WERI-Rb-1 (cell line): ENCODE results near the gene MCM9.
"Not testable (repeated sequence)": the region's sequence is repeated elsewhere in the genome, so short reads cannot be mapped to it uniquely, and the experiment has no call there.

Source experiments
- DNase-seq: peaks from one replicate; pipeline ENCODE4 v3.0.0-alpha.2; 2020
- H3K27ac ChIP-seq: fragments of 250-450 bp; sonication (Bioruptor Pico); 2 replicates; pipeline ENCODE4 v1.5.1; 2020; ENCODE audit warnings: mild to moderate bottlenecking, moderate library complexity
- H3K27me3 ChIP-seq: fragments of 250-450 bp; sonication (Bioruptor Pico); 2 replicates; pipeline ENCODE4 v1.5.1; 2021; ENCODE audit warnings: mild to moderate bottlenecking, low read depth, moderate library complexity; ENCODE audit not compliant: insufficient read depth, severe bottlenecking
- H3K36me3 ChIP-seq: fragments of 250-450 bp; sonication (Bioruptor Pico); 2 replicates; pipeline ENCODE4 v1.5.1; 2020; ENCODE audit warnings: mild to moderate bottlenecking, moderate library complexity
- H3K4me3 ChIP-seq: 2 replicates; pipeline ENCODE4 v1.5.1; 2011; ENCODE audit warnings: low read depth, mild to moderate bottlenecking, control low read depth, low read length
- H3K9me3 ChIP-seq: fragments of 250-450 bp; sonication (Bioruptor Pico); 2 replicates; pipeline ENCODE4 v1.5.1; 2021; ENCODE audit warnings: mild to moderate bottlenecking, moderate library complexity; ENCODE audit not compliant: severe bottlenecking
- TF ChIP-seq, protein P1 (sequence below): IDR thresholded peaks from 2 replicates; pipeline ENCODE4 v1.5.1; 2011; ENCODE audit warnings: low read depth, mild to moderate bottlenecking, control low read depth, inconsistent platforms, low read length

Gene MCM9

DNA sequence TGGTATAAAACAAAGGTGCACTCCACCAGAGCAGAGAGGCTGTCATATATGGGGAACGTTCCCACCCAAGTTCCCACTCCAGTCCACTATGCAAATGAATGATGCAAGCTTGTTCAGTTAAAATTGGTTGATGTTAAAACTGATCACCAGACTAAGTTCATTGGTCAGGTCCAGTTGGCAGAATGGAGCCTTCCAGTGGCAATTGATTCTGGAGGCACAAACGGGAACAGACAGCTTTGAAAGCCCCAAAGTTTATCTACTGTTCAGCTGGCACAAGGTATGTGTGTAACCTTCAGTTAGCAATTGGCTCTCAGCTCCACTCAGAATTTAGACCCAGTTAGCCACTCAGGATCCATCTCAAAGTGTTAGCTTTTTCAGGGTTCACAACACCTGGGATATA is 164.1 kb downstream of the MCM9 start:
- DNase-seq, result no peak

DNA sequence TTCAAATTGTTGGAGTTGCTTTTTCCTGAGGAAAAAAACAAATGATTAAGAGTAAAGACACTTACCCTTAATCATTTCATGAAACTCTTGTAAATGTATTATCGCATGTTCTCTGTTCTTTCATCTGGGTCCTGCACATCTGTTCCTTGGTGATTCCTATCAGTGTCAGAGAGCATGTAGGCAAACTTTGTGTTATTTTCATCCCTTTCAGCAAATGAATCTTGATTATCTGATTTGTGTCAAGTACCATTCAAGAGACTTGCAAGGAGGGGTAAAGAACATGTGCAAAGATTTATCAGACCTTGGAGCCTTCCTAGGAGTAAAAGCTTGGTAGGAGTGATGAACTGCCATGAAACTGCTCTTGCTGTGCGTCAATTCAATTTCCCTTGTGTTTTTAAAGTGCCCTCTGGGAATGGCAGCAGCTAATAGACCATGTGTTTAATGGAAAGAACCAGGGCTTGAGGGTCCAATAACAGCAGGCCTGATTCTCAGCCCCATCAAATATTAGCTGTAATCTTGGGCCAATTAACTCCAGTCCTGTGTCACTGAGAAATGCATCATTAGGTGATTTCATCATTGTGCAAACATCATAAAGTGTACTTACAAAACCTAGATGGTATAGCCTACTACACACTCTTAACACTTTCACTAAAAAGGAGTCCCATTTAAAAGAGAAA is 164.7 kb downstream of the MCM9 start:
- no peaks in the 10 kb centered on the region for H3K27me3 ChIP-seq
- H3K9me3 ChIP-seq, result no peaks in the 10 kb centered on the region
- H3K4me3 ChIP-seq, result no peak overlapping the region
- TF ChIP-seq, protein P1, sequence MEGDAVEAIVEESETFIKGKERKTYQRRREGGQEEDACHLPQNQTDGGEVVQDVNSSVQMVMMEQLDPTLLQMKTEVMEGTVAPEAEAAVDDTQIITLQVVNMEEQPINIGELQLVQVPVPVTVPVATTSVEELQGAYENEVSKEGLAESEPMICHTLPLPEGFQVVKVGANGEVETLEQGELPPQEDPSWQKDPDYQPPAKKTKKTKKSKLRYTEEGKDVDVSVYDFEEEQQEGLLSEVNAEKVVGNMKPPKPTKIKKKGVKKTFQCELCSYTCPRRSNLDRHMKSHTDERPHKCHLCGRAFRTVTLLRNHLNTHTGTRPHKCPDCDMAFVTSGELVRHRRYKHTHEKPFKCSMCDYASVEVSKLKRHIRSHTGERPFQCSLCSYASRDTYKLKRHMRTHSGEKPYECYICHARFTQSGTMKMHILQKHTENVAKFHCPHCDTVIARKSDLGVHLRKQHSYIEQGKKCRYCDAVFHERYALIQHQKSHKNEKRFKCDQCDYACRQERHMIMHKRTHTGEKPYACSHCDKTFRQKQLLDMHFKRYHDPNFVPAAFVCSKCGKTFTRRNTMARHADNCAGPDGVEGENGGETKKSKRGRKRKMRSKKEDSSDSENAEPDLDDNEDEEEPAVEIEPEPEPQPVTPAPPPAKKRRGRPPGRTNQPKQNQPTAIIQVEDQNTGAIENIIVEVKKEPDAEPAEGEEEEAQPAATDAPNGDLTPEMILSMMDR, result no peak
- H3K27ac ChIP-seq, result no peak overlapping the region
- no peak for DNase-seq
- no peaks in the 10 kb centered on the region for H3K36me3 ChIP-seq

More for the DNA sequence above, 164.1 kb downstream of the MCM9 start:
- Histone ChIP-seq H3K27ac (no peak overlapping the region), H3K27me3 (no peaks in the 10 kb centered on the region), H3K9me3 (no peaks in the 10 kb centered on the region), H3K36me3 (no peaks in the 10 kb centered on the region), H3K4me3 (no peak overlapping the region)
- TF ChIP-seq, protein P1, result no peak

DNA sequence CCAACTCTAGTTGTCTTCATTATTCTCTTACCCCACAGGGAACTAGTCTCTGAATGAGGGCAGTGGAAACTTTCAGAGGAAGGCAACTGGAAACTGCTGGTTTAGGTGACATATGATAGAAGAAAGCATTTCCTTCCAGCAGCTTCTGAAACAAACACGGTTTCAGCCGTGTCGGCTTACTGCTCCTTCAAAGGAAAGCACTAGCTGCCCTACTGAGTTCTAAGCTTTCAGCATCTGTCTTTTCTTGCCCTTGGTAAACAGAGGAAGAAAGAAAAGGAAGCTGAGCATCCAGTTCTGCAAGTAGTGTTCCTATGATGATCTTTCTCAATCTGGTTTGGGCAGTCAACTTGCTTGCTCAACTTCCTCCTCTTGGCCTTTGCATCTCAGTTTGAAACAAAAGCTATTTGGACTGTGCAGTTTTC is 166.0 kb downstream of the MCM9 start:
- Histone ChIP-seq H3K36me3 (no peaks in the 10 kb centered on the region), H3K9me3 (no peaks in the 10 kb centered on the region), H3K27me3 (no peaks in the 10 kb centered on the region), H3K4me3 (no peak overlapping the region), H3K27ac (no peak overlapping the region)
- no peak for DNase-seq
- TF ChIP-seq, protein P1, result no peak

DNA sequence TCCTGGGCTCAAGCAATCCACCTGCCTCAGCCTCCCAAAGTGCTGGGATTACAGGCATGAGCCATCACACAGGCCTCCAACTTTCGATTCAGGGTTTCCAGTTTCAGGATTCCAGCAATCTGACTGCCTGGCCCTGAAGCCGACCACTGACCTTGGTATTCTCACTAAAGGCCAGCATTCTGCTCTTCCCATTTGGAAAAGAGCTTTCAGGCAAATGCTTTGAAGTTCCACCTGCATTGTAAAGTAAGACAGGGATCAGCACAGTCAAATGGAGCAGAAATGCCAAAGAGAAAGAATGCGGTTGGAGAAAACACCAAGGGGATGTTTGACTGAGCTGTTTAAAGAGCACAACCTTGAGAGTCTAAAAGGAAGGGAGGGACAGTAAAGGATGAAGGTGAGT is 166.5 kb downstream of the MCM9 start:
- Histone ChIP-seq H3K9me3 (no peaks in the 10 kb centered on the region), H3K27ac (no peak overlapping the region), H3K4me3 (no peak overlapping the region), H3K27me3 (no peaks in the 10 kb centered on the region), H3K36me3 (no peaks in the 10 kb centered on the region)
- TF ChIP-seq, protein P1, result no peak
- DNase-seq, result no peak

DNA sequence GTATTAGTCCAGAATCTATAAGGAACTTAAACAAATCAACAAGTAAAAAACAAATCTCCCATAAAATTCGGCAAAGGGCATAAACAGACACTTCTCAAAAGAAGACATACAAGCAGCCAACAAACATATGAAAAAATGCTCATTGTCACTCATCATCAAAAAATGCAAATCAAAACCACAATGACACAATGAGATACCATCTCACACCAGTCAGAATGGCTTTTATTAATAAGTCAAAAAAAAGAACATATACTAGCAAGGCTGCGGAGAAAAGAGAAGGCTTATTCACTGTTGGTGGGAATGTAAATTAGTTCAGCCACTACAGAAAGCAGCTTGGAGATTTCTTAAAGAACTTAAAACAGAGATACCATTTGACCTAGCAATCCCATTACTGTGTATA is 169.6 kb downstream of the MCM9 start:
- not testable (repeated sequence) for H3K27ac ChIP-seq, DNase-seq, H3K9me3 ChIP-seq, H3K27me3 ChIP-seq, H3K36me3 ChIP-seq, H3K4me3 ChIP-seq

DNA sequence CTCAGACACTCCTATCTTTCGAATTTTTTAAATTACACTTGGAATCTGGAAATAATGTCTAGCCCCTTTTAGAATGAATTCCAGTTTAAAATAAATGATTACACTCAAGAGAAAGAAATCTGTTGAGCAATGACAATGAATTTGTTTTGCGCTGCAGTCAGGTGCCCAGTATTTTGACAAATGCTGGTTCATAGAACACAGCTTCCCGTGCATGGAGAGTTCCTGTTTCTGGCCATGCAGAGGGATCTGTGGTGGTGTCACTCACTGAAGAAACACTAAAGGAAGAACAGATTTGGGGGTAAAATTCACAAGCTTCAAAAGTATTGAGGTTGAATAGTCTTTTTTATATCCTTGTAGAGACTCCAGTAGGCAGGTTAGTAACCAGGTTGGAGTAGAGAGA is 170.2 kb downstream of the MCM9 start:
- H3K27me3 ChIP-seq, result no peaks in the 10 kb centered on the region
- no peak overlapping the region for H3K4me3 ChIP-seq
- DNase-seq, result no peak
- no peaks in the 10 kb centered on the region for H3K36me3 ChIP-seq
- TF ChIP-seq, protein P1, result no peak
- no peaks in the 10 kb centered on the region for H3K9me3 ChIP-seq
- no peak overlapping the region for H3K27ac ChIP-seq
